ENCODE data around the gene UGCG. TPM values are rescaled to one million over a fixed set of nuclear protein-coding genes. Genes with fewer than 3 reads are reported as not detected.
"Not testable (repeated sequence)": the region's sequence is repeated elsewhere in the genome, so short reads cannot be mapped to it uniquely, and the experiment has no call there.

Gene UGCG
- total RNA-seq, 1 donor from 2014 or later, result 52.1 TPM

DNA sequence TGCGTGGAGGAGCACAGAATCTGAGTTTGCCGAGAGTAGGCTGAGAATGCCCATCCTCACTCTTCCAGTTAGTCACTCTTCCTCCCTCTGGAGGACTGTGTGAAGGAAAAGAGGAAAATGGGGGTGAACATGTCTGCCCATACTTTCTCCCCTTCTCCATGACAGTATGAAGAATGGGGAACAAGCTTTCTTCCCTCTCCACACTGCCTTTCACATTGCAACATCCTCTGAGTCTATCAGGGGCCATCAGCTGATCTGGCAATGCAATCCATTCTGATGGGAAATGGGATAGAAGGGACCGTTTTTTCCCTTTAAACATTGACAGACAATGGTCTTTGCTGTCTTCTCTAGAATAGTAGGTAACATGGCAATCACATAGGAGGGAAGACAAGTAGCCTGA, 56.8 kb downstream of the UGCG start:
- DNase-seq (ENCODE audit: low spot score), result no peak

GRCh38 chr9:111955048-111955447, 58.4 kb downstream of the UGCG start:
- DNase-seq (ENCODE audit: low spot score), result no peak

GRCh38 chr9:111957856-111958631, 61.4 kb downstream of the UGCG start:
- DNase-seq (ENCODE audit: low spot score), result peak; percentile 57

GRCh38 chr9:111959468-111960359, 63.1 kb downstream of the UGCG start:
- peak; percentile 50 for DNase-seq (ENCODE audit: low spot score)

DNA sequence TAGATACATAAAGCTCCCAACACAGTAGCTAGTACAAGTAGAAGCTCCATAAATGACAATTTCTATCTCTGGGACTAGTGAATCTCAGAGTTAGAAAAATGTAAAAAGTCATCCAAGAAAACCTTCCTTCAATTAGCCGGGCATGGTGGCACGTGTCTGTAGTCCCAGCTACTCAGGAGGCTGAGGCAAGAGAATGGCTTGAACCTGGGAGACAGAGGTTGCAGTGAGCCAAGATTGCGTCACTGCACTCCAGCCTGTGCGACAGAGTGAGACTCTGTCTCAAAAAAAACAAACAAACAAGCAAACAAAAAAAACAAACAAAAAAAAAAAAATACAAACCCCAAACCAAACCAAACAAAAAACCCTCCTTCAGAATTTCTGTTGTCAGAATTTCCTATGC, 63.9 kb downstream of the UGCG start:
- not testable (repeated sequence) for DNase-seq (ENCODE audit: low spot score)

- DNase-seq (ENCODE audit: low spot score), result no peak
Observed at GRCh38 chr9:111961009-111961408, 64.4 kb downstream of the UGCG start.

- no peak for DNase-seq (ENCODE audit: low spot score)
Observed at GRCh38 chr9:111961575-111961974, 65.0 kb downstream of the UGCG start.

DNA sequence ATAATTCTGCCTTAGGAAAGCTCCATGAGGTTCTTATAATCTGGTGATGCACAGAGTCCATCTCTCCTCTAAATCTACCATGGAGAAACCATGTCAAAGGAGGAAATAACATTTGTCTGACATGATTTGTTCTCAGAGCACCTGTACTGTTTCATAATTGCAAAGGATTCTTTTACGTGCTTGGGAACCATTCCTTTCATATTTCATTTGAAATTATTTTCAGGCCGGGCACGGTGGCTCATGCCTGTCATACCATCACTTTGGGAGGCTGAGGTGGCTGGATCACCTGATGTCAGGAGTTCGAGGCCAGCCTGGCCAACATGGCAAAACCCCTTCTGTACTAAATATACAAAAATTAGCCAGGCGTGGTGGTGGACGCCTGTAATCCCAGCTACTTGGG, 65.4 kb downstream of the UGCG start:
- no peak for DNase-seq (ENCODE audit: low spot score)

- no peak for DNase-seq (ENCODE audit: low spot score)
Observed at GRCh38 chr9:111963995-111964394, 67.4 kb downstream of the UGCG start.

DNA sequence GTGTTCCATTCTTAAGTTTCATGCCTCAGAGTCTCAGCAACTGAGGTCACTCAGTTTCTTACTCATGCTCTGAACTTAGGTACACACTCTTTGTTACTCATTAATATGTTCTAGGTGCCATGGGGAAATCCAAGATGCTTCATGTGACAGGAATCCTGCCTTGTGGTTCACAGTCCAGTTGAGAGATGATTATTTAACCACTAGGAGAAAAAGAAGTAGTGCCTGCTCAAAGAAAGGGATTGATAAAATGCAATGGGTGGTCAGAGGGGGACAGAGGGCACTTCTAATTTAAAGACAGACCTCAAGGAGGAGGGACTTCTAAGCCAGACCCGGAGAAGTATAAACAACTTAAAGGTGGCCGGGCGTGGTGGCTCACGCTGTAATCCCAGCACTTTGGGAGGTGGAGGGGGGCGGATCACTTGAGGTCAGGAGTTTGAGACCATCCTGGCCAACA, 69.0 kb downstream of the UGCG start:
- DNase-seq (ENCODE audit: low spot score), result no peak

- no peak for DNase-seq (ENCODE audit: low spot score)
Observed at GRCh38 chr9:111966124-111966723, 69.6 kb downstream of the UGCG start.

GRCh38 chr9:111966861-111967291, 70.3 kb downstream of the UGCG start:
- no peak for DNase-seq (ENCODE audit: low spot score)

- no peak for DNase-seq (ENCODE audit: low spot score)
Observed at GRCh38 chr9:111967621-111968020, 71.0 kb downstream of the UGCG start.

DNA sequence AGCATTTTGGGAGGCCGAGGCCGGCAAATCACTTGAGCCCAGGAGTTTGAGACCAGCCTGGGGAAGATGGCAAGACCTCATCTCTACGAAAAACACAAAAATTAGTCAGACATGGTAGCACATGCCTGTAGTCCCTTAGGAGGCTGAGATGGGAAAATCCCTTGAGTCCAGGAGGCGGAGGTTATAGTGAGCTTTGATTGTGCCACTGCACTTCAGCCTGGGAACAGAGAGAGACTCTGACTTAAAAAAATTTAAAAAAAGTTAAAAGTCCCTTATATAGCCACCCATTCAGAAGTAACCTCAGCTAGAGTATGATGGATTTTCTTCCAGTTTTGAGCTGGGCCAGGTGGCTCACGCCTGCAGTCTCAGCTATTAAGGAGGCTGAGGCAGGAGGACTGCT, 72.4 kb downstream of the UGCG start:
- DNase-seq (ENCODE audit: low spot score), result no peak

DNA sequence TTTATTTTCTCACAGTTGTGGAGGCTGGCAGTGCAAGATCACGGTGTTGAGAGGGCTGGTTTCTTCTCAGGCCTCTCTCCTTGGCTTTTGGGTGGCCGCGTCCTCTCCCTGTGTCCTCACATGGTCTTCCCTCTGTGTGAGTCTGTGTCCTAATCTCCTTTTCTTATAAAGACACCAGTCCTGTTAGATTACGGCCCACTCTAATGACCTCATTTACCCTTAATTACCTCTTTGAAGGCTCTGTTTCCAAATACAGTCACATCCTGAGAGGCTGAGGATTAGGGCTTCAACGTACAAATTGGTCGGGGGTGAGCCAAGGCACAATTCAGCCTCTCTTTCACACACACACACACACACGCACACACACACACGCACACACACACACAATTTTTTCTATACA, 73.0 kb downstream of the UGCG start:
- DNase-seq (ENCODE audit: low spot score), result no peak

GRCh38 chr9:111970827-111971226, 74.2 kb downstream of the UGCG start:
- DNase-seq (ENCODE audit: low spot score), result no peak

- peak; percentile 56 for DNase-seq (ENCODE audit: low spot score)
Observed at GRCh38 chr9:111974092-111974681, 77.6 kb downstream of the UGCG start.

DNA sequence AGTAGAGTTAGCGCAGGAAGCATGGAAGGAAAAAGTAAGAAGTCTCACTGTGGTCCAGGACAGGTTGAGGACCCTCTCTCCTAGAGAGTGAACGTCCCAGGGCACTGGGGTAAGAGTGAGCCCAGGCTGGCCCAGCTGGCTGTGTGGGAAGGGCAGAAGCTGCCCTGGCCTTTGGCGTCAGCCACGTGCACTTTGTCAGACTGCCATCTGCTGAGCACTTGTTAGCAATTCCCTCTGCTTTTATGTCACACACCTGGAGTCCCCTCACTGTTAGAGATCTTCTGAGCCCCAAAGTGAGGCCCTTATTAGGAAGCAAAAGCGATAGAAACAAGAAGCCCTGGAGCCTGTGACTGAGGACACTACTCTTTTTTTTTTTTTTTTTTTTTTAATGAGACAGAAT, 79.1 kb downstream of the UGCG start:
- no peak for DNase-seq (ENCODE audit: low spot score)

DNA sequence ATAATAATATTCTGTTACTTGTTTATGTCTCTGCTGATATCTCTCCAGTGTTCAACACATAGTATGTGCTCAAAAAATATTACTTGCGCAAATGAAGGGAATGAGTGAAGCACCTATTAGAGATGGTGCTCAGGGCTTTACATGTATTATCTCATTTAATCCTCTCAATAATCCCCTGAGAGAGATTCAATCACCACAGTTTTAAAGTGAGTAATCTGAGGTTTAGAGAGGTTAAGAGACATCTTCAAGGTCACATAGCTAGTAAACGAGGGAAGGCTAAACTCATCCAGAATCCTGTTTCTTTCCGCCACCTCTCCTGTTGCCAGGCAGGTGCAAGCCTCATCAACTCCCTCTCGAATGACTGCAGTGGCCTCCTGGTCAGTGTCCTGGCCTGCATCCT, 82.0 kb downstream of the UGCG start:
- DNase-seq (ENCODE audit: low spot score), result no peak

- DNase-seq (ENCODE audit: low spot score), result no peak
Observed at GRCh38 chr9:111979561-111979960, 82.9 kb downstream of the UGCG start.

- no peak for DNase-seq (ENCODE audit: low spot score)
Observed at GRCh38 chr9:111980398-111980797, 83.8 kb downstream of the UGCG start.

DNA sequence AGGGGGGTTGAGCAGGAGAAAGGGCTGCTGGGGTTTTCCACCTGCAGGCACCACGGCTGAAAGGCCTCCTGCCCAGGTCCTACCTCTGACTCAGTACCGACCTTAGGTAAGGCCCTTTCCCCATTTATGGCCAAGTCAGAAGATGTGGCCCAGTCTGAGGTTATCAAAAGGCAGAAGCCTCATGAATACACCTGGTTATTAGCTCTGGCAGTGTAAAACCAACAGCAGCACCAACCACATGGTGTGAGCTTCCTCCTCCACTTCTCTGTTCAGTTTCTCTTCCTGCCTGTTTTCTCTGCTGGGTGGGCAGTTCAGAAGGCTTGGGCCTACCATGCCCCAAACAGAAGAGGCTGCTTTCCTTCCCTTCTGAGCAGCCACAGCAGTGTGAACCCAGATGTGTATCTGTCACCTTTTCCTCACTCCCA, 86.9 kb downstream of the UGCG start:
- DNase-seq (ENCODE audit: low spot score), result no peak
